Activated CD8-positive, alpha-beta memory T cell treated with anti-CD3 and anti-CD28 coated beads, Interleukin-2, amount 50 U/mL, for 1 hour (primary cell): ENCODE data around the gene TSNAXIP1.
A peak's percentile ranks its signal among the peaks of the same experiment; 100 is the strongest.

Experiments
- DNase-seq: peaks from one replicate; pipeline ENCODE4 v3.0.0-alpha.2; 2020; ENCODE audit errors: extremely low read depth

Gene TSNAXIP1, protein sequence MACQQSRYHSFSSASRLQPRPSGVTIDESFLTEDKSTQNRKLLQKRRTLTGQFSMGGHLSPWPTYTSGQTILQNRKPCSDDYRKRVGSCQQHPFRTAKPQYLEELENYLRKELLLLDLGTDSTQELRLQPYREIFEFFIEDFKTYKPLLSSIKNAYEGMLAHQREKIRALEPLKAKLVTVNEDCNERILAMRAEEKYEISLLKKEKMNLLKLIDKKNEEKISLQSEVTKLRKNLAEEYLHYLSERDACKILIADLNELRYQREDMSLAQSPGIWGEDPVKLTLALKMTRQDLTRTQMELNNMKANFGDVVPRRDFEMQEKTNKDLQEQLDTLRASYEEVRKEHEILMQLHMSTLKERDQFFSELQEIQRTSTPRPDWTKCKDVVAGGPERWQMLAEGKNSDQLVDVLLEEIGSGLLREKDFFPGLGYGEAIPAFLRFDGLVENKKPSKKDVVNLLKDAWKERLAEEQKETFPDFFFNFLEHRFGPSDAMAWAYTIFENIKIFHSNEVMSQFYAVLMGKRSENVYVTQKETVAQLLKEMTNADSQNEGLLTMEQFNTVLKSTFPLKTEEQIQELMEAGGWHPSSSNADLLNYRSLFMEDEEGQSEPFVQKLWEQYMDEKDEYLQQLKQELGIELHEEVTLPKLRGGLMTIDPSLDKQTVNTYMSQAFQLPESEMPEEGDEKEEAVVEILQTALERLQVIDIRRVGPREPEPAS

GRCh38 chr16:67806428-67807147, at the start of gene TSNAXIP1, which contains the start of gene RANBP10:
Gene TSNAXIP1 (plus strand): TSS chr16:67806889. CDS start chr16:67807150, 261 bp downstream.
Gene RANBP10 (minus strand): TSS chr16:67806560. CDS start chr16:67806536, 24 bp downstream.
- DNase-seq, result peak; percentile 93

- no peak for DNase-seq
Observed at GRCh38 chr16:67758006-67758405, 48.7 kb upstream of the TSNAXIP1 start.

- no peak for DNase-seq
Observed at GRCh38 chr16:67758966-67759365, 47.7 kb upstream of the TSNAXIP1 start.

- DNase-seq, result no peak
Observed at GRCh38 chr16:67760206-67760955, 46.3 kb upstream of the TSNAXIP1 start.

- DNase-seq, result no peak
Observed at GRCh38 chr16:67760956-67761230, 45.8 kb upstream of the TSNAXIP1 start.

DNA sequence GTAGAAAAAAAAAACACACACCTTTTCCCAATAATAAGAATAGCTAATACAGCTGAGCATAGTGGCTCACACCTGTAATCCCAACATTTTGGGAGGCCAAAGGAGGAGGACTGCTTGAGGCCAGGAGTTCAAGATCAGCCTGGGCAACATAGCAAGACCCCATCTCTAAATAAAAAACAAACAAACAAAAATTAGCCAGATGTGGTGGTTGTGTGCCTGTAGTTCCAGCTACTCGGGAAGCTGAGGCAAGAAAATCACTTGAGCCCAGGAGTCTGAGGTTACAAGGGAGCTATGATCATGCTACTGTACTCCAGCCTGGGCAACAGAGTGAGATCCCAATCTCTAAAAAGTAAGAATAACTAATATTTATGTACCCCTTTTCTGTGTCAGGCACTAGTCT, 44.8 kb upstream of the TSNAXIP1 start:
- no peak for DNase-seq

GRCh38 chr16:67762385-67762784, 44.3 kb upstream of the TSNAXIP1 start:
- DNase-seq, result no peak

DNA sequence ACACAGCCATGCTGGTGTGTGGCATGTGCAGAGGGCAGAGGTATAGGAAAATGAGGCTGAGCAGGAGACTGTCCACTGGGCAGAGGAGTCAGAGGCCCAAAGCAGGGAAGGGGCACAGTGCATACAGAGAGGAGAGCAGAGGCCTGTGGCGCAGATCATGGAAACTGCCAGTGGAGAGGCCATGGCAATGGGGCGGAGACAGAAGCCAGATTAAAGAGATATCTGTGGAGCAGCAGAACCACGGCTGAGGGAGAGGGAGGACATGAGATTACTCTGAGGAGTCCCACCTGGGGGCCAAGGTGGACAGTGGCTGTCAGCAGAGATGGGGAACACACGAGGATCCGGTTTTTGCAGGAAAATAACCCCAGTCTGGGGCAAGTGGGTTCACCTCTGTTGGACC, 43.6 kb upstream of the TSNAXIP1 start:
- DNase-seq, result no peak

- DNase-seq, result no peak
Observed at GRCh38 chr16:67764158-67764667, 42.5 kb upstream of the TSNAXIP1 start.

DNA sequence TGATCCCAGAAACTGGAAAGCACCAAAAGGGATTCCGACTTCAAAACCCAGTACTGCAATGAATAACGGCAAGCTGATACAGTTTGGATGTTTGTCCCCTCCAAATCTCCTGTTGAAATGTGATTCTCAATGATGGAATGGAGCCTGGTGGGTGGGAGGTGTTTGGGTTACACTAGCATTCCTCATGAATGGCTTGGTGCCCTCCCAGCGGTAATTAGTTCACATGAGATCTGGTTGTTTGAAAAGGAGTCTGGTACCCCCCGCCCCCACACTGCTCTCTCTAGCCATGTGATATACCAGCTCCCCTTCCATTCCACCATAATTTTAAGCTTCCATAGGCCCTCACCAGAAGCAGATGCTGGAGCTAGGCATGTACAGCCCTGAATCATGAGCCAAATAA, 40.4 kb upstream of the TSNAXIP1 start:
- DNase-seq, result no peak

- no peak for DNase-seq
Observed at GRCh38 chr16:67767953-67768352, 38.7 kb upstream of the TSNAXIP1 start.

- no peak for DNase-seq
Observed at GRCh38 chr16:67770346-67770991, 36.2 kb upstream of the TSNAXIP1 start.

DNA sequence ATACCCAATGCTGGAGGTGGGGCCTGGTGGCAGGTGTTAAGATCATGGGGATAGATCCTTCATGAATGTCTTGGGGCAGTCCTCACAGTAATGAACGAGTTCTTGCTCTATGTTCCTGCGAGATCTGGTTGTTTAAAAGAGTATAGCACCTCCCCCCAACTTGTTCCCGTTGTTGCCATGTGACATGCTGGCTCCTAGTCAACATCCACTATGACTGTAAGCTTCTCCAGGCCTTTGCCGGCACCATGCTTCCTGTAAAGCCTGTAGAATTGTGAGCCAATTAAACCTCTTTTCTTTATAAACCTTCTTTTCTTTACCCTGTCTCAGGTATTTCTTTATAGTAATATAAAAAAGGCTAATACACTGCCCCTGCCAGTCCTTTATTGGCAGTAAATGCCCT, 33.6 kb upstream of the TSNAXIP1 start:
- no peak for DNase-seq

DNA sequence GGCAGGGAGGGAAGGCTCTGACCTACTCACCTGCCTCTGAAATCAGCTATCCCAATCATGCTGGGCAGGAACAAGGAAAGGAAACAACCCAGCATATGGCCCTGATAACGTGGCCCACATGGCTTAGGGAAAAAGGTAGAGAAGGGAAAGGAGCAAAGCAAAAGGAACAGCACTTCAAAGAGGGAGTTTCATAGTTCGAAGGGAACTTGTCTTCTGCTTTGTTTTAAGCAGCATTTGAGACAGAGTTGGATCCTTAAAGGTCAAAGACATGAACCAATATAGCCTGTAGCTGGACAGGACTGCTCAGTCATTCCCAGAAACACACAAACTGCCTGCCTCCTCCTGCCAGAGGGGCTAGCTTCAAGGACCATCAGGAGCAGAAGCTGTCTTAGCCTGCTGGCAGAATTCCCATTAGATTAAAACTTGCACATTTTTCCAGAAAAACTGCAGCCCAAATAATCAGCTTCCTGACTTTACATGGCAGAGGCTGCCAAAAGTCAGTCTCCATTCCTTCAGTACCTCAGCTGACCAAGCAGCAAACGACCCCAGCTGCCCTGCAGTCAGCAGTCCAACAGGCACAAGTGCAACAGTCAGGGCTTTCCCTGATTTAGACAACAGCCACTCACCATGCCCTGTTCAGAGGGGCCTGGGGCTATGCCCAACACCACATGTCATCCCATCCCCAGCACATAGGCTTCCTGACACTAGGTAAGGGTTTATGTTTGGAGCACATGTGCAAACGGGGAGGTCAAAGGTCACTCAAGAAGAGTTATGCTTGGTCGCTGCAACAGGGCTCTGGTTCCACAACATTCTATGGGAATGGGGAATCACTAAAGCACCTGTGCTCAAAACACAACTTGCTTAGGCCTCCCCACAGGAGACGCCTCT, 32.9 kb upstream of the TSNAXIP1 start:
- no peak for DNase-seq

DNA sequence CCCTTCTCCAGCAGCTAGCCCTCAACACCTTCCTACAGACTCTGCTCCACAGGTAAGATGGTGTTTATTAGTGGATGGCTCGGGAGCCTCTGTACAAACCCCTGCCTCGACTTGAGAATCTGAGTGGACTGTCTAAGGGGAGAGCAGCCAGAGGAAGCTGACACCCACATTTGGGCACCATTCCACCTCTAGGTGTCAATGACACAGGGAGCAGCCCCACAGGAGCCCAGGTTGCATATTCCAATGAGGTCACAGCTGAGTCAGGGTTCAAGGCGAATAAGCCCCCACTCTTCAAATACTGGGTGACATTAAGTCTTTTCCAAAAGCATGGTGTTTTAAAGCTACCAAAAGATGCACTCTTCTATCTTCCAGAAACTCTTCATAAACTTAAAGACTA, 32.2 kb upstream of the TSNAXIP1 start:
- no peak for DNase-seq

- DNase-seq, result no peak
Observed at GRCh38 chr16:67775273-67775672, 31.4 kb upstream of the TSNAXIP1 start.

DNA sequence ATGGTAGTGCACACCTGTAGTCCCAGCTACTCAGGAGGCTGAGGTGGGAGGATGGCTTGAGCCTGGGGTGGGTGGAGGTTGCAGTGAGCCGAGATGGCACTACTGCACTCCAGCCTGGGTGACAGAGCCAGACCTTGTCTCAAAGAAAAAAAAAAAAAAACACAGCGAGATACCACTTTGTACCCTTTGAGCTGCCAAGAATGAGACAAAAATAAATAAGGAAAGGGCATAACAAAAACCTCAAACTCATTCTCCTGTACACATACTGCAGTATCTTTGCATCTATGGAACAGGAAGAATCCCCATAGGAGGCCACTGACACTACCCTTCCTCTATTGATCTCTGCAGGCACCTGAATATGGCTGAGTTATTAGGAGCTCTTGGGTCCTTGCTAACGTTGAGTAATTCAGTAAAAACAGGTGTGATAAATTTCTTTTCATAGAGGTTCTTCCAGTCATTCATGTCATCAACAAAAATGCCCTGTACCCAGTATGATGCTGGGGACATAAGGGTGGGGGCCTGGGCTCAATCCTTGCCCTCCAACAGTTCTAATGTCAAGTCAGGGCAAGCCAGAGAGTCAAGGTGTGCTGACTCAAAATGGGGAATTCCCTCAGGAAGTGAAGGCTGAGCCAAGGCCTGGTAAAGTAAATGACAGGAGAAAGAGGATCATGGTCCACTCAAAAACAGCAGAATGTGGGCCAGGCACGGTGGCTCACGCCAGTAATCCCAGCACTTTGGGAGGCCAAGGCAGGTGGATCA, 27.3 kb upstream of the TSNAXIP1 start:
- DNase-seq, result no peak

- no peak for DNase-seq
Observed at GRCh38 chr16:67780847-67781564, 25.7 kb upstream of the TSNAXIP1 start.

DNA sequence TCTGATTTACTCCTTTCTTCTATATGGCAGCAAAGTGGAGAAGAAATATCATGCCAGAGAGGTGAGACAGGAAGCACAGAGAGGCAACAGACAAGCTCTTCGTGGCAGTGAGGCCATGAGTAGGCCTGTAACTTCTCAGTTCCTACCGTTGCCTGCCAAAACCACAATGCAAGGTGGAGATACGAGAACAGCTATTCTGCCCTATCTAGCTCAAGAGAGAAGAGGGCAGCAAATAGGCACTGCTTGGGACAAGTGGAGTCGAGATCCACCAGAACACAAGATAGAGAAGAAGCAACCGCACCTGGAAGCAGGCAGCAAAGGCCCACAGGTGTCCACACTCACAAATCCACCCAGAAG, 25.1 kb upstream of the TSNAXIP1 start:
- no peak for DNase-seq
